Stimulated activated CD4-positive, alpha-beta T cell treated with anti-CD3 and anti-CD28 coated beads, Interleukin-1b, Interleukin-23, amount 100 ng/mL, for 24 hours (primary cell): Measurements from ENCODE around the gene ZNF740.

Experiments used
- DNase-seq, 4 experiments: peaks; one replicate each; pipeline ENCODE4 v3.0.0-alpha.2; 2020; ENCODE audit warnings: low read depth in 4 of 4, low spot score in 1 of 4

ZNF740 gene

DNA sequence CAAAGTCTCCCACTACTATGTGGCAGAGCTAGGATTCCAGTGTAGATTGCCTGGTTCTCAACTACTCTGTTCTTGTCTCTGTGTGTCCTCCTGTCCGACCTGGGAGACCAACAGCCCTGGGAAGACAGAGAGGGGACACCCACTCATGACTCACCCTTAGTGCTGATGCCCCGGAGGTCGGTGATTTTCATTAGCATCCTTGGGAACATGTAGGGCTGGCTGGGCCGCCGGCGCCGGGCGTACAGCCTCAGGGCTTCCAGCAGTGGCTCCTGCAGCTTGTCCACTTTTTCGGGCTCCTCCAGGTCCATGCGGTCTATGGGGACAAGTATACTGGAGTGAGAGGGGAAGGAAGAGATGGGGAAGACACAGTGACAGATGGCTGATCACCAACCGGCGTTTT is 32.4 kb downstream of the ZNF740 start:
- no peak for DNase-seq

DNA sequence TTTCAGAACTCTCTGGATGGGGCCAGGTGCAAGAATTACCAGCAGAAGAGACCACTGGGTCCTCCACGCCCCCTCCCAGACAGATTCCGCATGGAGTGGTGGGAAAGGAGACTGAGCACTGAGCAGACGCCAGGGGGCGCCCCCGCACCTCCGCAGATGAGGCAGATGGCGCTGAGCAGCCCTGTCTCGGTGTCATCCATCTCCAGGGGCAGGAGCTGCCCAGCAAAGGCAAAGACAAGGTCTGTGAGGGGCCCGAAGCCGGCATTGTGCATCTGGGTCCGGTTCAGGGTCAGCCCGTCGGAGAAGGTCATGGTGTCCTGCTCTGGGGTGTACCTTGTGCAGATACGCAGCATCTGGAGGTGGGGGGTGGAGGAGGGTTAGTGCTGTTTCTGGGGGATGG is 32.8 kb downstream of the ZNF740 start:
- peak; percentile 74 to 81 (median 78) for DNase-seq

DNA sequence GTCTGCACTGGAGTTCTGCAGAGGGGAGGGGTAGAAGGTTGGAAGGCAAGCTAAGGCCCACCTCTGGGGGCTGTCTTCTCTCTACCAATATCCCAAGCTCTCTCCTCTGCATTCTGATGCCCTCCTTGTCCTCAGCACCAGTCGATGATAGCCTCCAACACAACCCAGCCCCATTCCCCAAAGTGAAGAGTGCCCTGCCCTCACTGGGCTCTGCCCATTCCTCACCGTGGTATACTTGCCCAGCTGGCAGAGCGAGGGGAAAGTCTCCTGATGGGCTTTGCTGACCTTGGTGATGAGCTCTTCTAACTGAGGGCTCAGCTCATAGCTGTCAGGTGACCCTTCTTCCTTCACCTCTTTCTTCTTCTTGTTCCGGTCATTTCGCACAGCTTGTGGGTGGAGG is 33.7 kb downstream of the ZNF740 start:
- no peak for DNase-seq

DNA sequence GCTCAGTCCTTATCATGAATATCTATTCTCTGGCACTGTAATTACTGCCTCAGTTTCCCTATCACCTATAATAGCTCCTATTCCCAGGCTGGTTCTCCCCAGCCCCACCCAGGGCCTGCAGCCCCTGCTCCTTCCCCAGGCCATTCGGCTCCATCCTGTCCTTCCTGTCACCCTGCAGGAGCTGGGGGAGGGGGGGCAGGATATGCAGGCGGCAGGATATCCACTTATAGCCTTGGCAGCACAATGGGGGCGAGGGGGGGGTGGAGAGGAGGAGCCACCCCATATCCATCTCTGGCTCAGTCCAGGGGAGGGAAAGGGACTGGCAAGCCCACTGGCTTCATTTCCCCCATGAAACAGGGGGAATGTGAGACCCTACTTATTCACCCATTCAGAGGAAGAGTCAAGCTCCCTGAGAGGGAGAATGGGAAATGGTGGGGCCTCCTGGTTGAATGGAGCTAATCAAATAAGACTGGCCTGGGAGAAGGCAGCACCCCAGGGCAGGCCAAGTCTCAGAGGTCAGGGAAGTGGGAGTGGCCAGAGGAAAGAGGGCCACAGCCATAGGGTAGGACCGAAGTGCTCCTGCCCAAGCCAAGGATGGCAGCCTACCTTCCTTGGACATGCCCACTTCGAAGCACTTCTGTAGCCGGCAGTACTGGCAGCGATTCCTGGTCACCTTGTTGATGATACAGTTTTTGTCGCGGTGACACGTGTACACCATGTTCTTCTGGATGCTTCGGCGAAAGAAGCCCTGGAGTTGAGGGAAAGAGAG is 34.3 kb downstream of the ZNF740 start:
- no peak for DNase-seq

DNA sequence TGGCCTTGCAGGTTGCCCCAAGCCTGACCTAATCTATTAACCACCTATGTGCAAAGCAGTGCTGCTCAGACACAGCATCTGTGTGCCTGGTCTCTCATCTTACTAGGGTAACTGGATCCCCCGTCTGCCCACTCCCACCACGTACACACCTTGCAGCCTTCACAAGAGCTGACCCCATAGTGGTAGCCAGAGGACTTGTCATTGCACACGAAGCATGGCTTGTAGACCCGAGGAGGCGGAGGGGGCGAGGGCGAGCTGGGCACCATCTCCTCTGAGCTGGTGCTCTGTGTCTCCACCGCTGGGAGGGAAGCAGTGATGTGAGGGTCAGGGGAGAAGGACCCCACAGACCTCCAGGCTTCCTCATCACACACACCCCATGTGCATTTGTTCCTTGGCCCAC is 35.0 kb downstream of the ZNF740 start:
- DNase-seq = no peak

DNA sequence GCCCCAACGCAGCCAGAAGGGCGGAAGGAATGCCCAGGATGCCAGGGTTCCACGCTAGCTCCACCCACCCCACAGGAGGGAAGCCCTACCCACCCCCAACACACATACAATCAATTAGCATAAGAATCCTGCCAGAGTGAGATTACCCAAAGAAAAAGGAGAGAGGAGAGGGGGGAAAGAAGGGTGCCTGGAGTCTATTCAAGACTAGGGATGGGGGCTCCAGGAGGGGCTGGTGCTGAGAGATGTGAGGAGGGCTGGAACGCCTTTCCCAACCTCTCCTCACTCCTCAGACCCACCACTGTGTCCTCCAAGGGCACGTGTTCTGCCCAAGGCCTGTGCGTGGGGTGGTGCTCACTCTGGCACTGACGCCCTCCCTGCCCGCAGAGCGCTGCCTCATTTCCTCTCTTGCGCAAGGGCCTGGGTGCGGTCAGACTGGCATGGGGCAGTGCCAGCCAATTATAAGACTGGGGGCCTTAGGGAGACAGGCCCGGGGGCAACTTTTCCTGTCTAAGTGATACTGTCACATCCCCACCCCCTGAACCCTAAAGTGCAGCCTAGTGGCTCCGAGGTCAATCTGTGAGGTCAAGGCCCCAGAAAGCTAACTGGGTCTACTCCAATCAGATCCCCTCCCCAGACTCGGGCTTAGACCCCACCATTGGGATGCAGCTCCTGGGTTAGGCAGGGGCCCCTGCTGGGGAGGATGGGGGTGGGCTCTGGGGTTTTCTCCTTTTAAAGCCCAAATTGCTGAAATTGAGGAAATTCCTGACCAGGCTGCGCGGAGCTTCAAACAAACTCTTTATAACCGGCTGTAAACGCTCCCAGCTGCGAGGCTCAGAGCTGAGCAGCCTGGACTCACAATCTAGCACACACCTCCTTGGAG is 36.8 kb downstream of the ZNF740 start:
- peak in 1 of 4 experiments; percentile 46 for DNase-seq

DNA sequence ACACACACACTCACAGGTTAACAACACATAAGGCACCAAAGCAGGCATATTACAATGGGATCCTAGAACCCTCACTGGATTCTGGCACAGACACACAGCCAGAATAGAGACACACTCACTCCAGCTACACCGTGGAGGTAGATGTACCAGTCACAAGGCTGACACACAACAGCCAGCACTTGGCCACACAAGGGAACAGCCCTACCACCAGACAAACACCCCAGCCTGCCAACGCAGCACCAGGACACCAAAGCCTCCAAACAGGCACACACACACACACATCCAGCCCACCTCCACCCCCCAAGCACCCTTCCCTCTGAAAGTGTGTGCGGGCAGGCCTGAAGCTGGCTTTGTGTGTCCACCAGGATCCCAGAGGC is 37.4 kb downstream of the ZNF740 start:
- no peak for DNase-seq

DNA sequence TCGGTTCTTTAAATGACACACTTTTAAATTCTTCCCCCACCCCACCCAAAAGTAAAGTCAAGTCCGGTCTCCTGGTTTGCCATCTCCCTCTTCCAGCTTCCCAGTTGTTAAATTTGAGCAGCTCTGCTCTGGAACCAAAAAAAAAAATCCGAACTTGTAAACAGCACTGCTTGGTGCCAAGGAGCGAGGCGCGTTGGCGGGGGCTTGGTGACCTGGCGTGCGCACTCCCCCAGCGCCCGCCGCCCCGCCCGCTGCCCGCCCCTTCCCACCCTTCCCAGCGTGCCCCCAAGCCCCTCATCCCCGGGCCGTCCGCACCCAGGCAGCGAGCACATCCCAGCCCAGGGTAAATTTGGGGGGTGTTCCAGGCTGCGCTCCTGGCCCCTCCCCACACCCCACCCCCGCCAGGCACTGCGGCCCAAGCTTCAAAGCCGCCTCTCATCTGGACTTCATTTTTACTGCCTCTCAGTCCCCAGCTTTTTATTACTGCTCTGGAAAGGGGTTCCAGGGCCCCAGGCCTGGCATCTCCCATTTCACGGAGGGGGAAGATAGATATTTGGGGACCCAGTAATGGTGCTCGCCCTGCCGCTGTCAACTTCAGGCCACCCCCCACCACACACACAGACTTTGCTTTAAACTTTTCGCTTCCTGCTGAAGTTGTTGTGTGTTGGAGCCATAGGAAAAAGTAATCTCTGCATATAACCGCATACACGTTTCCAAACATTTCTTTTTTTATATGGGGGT is 38.2 kb downstream of the ZNF740 start:
- no peak for DNase-seq

DNA sequence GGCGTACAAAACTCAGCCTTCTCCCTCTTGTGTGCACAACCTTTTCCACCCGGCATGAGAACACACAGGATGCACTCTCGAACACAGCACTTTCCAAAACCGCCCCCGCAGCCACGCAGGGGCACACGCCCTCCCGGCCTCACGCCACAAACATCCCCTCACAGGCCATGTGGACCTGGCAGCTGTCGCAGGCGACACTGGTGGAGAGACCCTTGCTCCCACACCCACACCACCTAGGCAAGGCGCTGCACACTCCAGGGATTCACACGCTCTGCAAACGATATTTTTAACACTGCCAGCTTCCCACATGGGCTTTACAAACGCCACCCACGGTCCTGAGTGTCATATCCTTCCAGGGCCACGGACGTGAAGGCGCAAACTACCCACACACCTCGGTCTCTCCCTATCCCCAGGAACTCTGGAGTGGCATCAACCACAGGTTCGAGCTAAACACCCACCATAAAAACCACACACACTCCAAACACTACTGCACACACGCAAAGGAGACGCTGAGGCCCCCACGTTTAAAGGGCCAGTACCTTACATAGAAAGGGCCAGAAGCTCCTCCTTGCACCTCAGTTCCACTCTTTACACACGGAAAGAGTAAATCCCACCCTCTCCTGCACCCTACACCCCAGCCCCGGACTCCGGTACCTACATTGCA is 38.9 kb downstream of the ZNF740 start:
- peak in 2 of 4 experiments; percentile 54 to 67 for DNase-seq

DNA sequence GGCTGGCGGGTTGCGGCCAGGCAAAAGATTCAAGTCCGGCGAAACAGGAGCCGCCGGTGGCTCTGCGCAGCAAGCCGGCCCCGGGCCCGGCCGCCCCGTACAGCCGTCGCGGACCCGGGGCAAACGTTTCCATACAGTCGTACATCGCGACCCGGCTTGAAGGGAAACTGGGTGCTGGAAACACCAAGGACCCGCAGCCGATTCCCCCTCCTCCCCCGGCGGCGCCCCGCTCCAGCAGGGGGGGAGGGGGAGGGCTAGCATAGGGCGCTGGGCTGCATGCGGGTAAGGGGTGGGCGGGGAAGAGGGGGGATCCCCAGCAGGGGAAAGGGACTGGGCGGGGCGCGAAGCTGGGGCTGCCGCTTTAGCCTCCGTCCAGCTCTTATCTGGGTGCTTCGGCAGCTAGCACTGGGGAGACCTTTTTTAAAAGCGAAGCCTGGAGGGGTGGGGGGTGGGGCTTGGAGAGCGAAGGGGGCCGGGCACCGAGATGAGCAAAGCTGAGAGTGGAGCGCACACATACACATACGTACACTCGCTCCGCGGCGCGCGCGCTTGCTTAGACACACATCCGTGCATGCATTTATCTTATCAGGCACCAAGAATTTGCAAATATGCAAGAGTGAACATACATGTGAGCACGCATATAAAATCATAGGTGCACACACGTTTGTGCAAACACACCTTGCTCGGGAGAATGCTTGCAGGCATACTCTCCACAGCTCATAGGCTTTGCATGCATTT is 39.6 kb downstream of the ZNF740 start:
- peak in 2 of 4 experiments; percentile 66 to 70 for DNase-seq

DNA sequence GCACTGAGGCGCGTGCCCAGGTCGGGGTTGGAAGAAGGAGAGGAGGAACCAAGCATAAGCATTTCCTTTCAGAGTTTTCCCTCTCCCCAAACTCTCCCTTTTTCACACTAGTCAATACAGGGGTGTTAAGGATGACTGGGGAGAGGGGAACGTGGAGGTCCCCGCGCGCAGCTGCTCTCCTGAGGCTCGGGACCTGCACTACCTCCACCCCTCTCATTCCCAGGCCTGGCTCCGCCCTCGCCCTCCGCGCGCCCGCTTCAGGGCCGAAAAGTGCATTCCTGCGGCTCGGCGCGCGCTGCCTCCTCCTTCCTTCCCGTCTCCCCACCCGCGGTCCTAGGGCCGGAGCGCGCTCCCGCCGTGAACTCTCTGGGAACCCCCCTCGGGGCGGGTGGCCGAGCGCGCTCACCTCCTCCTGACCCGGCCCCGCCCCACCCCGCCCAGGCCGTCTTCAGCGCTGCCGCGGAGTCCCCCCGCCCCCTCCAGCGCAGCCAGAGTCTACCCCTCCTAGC is 40.2 kb downstream of the ZNF740 start:
- peak in 3 of 4 experiments; percentile 57 to 78 (median 59) for DNase-seq

DNA sequence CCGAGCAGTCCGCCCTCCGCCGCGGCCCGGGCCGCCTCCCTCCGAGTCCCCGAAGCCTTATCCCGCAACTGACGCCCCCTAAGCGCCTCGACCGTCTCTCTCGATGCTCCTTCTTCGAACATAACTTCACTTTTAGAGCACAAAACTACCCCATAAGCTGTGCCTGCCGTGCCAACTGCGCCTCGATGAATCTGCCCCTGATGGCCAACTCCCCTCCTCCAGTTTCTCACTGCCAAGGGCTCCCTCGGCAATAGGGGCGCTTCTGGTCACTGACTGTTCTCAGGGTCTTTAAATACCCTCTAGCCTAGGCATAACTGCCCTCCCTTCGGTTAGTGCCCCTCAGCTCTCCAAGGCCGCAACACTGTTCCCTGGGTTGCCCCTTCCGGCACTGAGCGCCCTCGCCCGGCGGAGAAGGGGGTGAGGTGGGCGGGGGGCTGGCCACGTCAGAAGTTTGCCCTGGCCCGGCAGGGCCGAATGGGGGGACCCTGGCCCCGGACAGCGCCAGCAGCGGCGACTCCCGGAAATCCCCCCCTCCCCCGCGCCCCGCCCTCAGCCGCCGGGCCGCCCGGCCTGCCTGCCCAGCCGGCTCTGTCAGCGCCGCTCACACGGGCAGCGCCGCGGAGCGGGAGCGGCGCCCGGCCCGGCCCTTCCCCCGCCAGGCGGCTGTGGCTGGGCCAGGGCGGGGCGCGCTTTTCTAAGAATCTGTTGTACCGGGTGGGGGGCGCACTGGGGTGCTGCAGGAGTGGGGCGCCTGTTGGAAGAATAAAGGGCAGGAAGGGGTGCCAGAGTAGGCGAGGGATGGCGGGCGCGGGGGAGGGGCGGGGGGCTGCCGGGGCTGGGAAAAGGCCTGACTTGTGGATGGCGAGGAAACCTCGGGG is 40.9 kb downstream of the ZNF740 start:
- DNase-seq = no peak

DNA sequence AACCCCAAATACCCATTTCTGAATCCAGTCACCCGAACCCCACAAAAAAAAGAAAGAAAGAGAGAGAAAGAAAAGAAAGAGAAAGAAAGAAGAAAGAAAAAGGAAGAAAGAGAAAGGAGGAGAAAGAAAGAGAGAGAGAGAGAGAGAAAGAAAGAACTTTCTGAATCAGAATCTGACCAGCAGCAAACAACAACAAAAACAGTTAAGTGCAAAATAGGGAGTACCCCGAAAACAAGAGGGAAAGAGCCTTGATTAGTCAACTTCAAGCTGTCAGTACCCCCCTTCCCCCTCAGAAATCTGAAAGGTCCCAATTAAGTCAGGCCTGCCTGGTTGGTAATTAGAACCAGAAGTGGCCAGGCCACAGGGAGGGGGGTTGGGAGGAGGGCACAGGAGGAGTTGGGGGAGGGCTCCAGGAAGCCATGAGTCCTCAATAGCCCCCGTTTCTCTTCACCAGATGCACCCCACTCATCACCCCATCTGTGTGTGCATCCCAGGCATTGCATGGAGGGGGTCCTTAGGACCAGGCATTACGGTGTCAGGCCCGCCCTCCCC is 41.7 kb downstream of the ZNF740 start:
- no peak for DNase-seq

DNA sequence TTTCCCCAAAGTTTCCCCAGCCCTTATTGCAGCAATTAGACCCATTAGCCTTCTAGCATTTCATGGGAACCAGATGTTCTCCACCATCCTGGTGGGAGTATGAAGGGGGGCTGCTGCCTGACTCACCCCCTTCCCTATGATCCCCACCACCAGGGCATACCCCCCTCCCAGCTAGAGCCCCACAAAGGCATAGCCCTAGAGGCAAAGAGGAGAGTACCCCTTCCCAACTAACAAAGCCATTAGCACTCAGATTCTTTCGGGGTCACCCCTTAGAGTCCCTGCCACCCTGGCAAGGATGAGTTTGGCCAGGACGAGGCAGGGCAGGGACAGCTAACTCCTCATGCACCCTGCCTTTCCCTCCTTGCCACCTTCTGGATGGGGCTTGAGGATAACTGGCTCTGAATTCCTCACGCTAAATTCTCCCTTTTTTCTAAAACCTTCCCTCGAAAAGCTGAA is 42.3 kb downstream of the ZNF740 start:
- DNase-seq = no peak

DNA sequence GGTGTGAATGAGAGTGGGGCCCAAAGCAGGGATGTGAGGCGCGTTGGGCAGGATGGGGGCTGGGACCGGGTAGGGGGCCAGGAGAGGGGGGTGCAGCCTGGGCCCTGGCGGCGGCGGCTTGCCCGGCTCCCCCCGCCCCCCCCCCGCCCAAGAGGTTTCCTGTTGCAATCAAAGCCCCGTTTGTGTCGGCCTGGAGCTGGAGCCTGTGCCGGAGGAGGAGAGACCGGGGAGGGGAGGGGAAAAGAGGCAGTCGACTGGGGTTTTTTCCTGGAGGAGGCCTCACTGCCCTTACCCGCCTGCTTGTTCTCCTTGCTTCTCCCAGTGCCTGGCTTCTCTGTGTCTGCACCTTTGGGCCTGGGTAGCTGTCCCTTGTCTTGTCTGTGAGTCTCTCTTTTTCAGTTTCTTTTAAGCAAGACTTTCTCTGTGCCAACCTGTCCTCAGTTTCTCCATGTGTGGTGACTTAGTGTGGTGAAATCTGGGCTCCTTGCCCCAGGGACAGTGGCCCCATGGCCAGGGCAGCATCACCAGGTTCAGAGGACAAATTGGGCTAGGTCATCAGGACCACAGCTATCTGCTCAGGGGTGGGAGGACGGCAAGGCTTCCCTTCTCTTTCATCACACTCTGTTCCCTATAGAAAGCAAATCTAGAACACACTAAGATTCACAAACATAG is 43.0 kb downstream of the ZNF740 start:
- no peak for DNase-seq

DNA sequence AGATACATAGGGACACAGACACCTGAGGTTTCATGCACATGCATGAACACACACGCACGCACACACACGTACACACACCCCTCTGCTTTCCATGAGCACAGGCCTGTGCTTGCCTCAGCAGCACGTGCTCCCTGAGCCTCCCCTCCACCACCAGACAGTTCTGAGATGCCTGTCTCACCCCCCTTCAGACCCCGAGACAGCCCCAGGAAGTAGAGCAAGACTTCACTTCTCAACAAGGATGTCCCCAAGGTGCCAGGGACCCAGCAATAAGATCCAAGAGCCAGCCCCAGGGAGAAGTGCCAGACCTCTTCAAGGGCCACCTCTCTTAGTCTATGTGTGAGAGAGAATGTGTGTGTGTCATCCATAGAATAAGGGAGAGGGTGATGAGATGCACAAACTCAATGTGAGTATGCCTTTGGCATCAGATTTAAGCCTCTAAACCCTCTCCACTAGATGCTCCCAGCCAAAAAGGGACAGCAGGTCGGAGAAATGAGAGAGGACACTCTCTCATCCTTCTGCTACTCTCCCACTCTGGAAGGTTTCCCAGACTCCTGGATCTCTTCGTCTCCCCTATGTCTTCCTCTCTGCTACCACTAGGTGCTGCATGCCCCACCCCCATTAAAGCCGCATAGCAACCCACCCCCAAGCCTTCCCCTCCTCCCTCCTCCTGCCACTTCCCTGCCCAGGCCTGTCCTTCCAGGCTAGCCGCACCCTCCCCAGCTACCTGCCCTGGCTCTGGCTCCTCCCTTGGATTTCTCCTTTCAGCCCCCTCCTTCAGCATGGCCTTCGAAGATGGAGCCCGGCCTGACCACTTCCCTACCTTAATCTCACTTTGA is 43.8 kb downstream of the ZNF740 start:
- no peak for DNase-seq

DNA sequence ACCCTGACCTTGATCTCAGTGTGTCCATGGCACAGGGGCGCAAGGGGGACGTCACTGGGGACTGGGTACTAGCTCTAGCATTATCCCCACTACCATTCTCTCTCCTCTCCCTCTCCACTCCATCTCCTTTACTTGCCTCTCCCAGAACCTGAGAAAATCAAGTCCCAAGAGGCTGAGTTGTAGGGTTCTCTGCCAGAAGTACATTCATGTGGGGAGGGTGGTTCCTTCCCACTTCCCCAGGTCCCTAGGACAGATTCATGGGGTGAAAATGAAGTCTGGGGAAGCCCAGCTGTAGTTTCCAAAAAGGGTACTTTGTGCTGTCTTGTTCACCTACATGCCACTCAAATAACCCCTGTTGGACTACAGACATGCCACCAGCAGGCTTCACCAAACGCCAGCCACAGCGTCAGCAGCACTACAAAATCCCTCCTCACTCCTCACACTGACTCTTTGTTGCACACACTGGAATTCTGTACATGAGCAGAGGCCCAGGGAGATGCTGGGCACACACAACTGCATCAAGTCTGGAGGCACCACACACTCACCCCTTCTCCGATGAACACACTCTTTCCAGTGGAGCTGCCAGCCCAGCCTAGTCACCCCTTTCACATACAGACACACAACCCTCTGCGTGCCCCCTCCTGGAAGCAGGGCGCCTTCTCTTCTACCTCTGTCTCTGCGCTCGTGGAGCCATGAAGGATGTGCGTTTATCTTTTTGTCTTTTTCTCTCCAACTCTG is 44.5 kb downstream of the ZNF740 start:
- no peak for DNase-seq
